ENCODE measurements around the gene ANKRD55.
"Not testable (repeated sequence)": the region's sequence is repeated elsewhere in the genome, so short reads cannot be mapped to it uniquely, and the experiment has no call there.

The ANKRD55 gene

GRCh38 chr5:56166671-56167385 is 66.3 kb downstream of the ANKRD55 start:
- peak; percentile 74 for DNase-seq

- no peak for DNase-seq
Observed at GRCh38 chr5:56164376-56164775, 68.8 kb downstream of the ANKRD55 start.

- DNase-seq = peak; percentile 40
Observed at GRCh38 chr5:56161927-56162326, 71.2 kb downstream of the ANKRD55 start.

GRCh38 chr5:56161439-56161823 is 71.7 kb downstream of the ANKRD55 start:
- DNase-seq = peak; percentile 43

GRCh38 chr5:56160723-56161438 is 72.2 kb downstream of the ANKRD55 start:
- DNase-seq = no peak

- DNase-seq = peak; percentile 95
Observed at GRCh38 chr5:56159521-56159947, 73.6 kb downstream of the ANKRD55 start.

GRCh38 chr5:56158331-56158960 is 74.7 kb downstream of the ANKRD55 start:
- DNase-seq = no peak

GRCh38 chr5:56157191-56157621 is 75.9 kb downstream of the ANKRD55 start:
- not testable (repeated sequence) for DNase-seq

GRCh38 chr5:56156585-56157190 is 76.4 kb downstream of the ANKRD55 start:
- peak; percentile 75 for DNase-seq

GRCh38 chr5:56155992-56156584 is 77.0 kb downstream of the ANKRD55 start:
- peak; percentile 84 for DNase-seq

- peak; percentile 71 for DNase-seq
Observed at GRCh38 chr5:56154732-56155484, 78.2 kb downstream of the ANKRD55 start.

GRCh38 chr5:56152437-56152836 is 80.7 kb downstream of the ANKRD55 start:
- DNase-seq = no peak

- not testable (repeated sequence) for DNase-seq
Observed at GRCh38 chr5:56150756-56151155, 82.4 kb downstream of the ANKRD55 start.

GRCh38 chr5:56148453-56148971 is 84.6 kb downstream of the ANKRD55 start:
- no peak for DNase-seq

GRCh38 chr5:56147659-56148230 is 85.4 kb downstream of the ANKRD55 start:
- DNase-seq = peak; percentile 53

- no peak for DNase-seq
Observed at GRCh38 chr5:56147106-56147505, 86.0 kb downstream of the ANKRD55 start.

GRCh38 chr5:56146674-56147073 is 86.5 kb downstream of the ANKRD55 start:
- DNase-seq = no peak

- peak; percentile 59 for DNase-seq
Observed at GRCh38 chr5:56145511-56145910, 87.6 kb downstream of the ANKRD55 start.

- no peak for DNase-seq
Observed at GRCh38 chr5:56145106-56145505, 88.0 kb downstream of the ANKRD55 start.

GRCh38 chr5:56144211-56144610 is 88.9 kb downstream of the ANKRD55 start:
- DNase-seq = no peak

- DNase-seq = no peak
Observed at GRCh38 chr5:56143373-56143714, 89.8 kb downstream of the ANKRD55 start.

Measured in inflammatory macrophage treated with lipopolysaccharide for 4 hours (primary cell).